Liver (tissue), 9 donors: ENCODE measurements around the gene ACD. TPM values are rescaled to one million over a fixed set of nuclear protein-coding genes. Genes with fewer than 3 reads are reported as not detected.
A peak's percentile ranks its signal among the peaks of the same experiment; 100 is the strongest.

Experiments
- DNase-seq: peaks from one replicate; pipeline ENCODE4 v3.0.0-alpha.2; 2017; ENCODE audit warnings: low spot score
- H3K27ac ChIP-seq, 2 donors: one replicate each; pipeline ENCODE4 v1.7.0; 2013; ENCODE audit warnings: inconsistent platforms in 2 of 2, low read length in 2 of 2, control low read depth in 1 of 2, low read depth in 1 of 2, mild to moderate bottlenecking in 1 of 2
- H3K27me3 ChIP-seq, 4 donors: one replicate each; pipeline versions ENCODE4 v1.6.1 to v1.7.0; 2013; ENCODE audit warnings: low read length in 3 of 4, inconsistent platforms in 1 of 4, mild to moderate bottlenecking in 1 of 4, moderate library complexity in 1 of 4; ENCODE audit not compliant: control insufficient read depth in 4 of 4, insufficient read depth in 4 of 4
- H3K36me3 ChIP-seq, 4 donors: one replicate each; pipeline versions ENCODE4 v1.6.1 to v1.7.0; 2013; ENCODE audit warnings: low read length in 3 of 4, mild to moderate bottlenecking in 3 of 4, low read depth in 1 of 4, moderate library complexity in 1 of 4; ENCODE audit not compliant: control insufficient read depth in 4 of 4, insufficient read depth in 3 of 4
- H3K4me1 ChIP-seq, 4 donors: one replicate each; pipeline versions ENCODE4 v1.6.1 to v1.7.0; 2013; ENCODE audit warnings: low read length in 3 of 4, mild to moderate bottlenecking in 3 of 4, moderate library complexity in 1 of 4; ENCODE audit not compliant: control insufficient read depth in 4 of 4, insufficient read depth in 4 of 4
- H3K4me3 ChIP-seq, 3 donors: one replicate each; pipeline versions ENCODE4 v1.6.1 to v1.7.0; 2013; ENCODE audit warnings: low read length in 3 of 3, control low read depth in 1 of 3, low read depth in 1 of 3, mild to moderate bottlenecking in 1 of 3
- H3K9ac ChIP-seq, 2 donors: one replicate each; pipeline ENCODE4 v1.7.0; 2013; ENCODE audit warnings: low read length in 2 of 2, mild to moderate bottlenecking in 2 of 2, moderate library complexity in 2 of 2, control low read depth in 1 of 2, low read depth in 1 of 2
- H3K9me3 ChIP-seq, 4 donors: one replicate each; pipeline versions ENCODE4 v1.6.1 to v1.7.0; 2013; ENCODE audit warnings: low read length in 3 of 4; ENCODE audit not compliant: control insufficient read depth in 4 of 4
- CTCF ChIP-seq: fragments of 150-350 bp; IDR thresholded peaks from 2 replicates; pipeline ENCODE4 v1.5.1; 2017; ENCODE audit warnings: improper control_type of control experiment, low read depth, low read length; ENCODE audit not compliant: missing input control
- EGR1 ChIP-seq, 2 donors: IDR thresholded peaks; 2 replicates each; pipeline ENCODE4 v1.6.1; 2016 to 2018; ENCODE audit warnings: antibody characterized with exemption in 2 of 2, low read depth in 2 of 2
- FOXA1 ChIP-seq: IDR thresholded peaks from 2 replicates; pipeline ENCODE4 v1.6.1; 2016; ENCODE audit warnings: antibody characterized with exemption
- FOXA2 ChIP-seq: IDR thresholded peaks from 2 replicates; pipeline ENCODE4 v1.6.1; 2016; ENCODE audit warnings: antibody characterized with exemption
- GABPA ChIP-seq, 2 donors: IDR thresholded peaks in 1 of 2; conservative IDR thresholded peaks in 1 of 2; 2 replicates each; pipeline ENCODE4 v1.6.1; 2016; ENCODE audit warnings: antibody characterized with exemption in 2 of 2, mild to moderate bottlenecking in 1 of 2, moderate library complexity in 1 of 2
- HNF4A ChIP-seq, 2 donors: conservative IDR thresholded peaks; 2 replicates each; pipeline ENCODE4 v1.6.1; 2016; ENCODE audit warnings: antibody characterized with exemption in 2 of 2, mild to moderate bottlenecking in 2 of 2
- HNF4G ChIP-seq: IDR thresholded peaks from 2 replicates; pipeline ENCODE4 v1.6.1; 2016; ENCODE audit warnings: antibody characterized with exemption
- JUND ChIP-seq, 2 donors: IDR thresholded peaks; 2 replicates each; pipeline ENCODE4 v1.6.1; 2016; ENCODE audit warnings: antibody characterized with exemption in 2 of 2
- NR2F2 ChIP-seq: IDR thresholded peaks from 2 replicates; pipeline ENCODE4 v1.6.1; 2016; ENCODE audit warnings: antibody characterized with exemption
- RAD21 ChIP-seq, 2 donors: IDR thresholded peaks; 2 replicates each; pipeline ENCODE4 v1.6.1; 2016; ENCODE audit warnings: antibody characterized with exemption in 2 of 2, mild to moderate bottlenecking in 2 of 2
- RXRA ChIP-seq, 2 donors: IDR thresholded peaks; 2 replicates each; pipeline ENCODE4 v1.6.1; 2017 to 2018; ENCODE audit warnings: antibody characterized with exemption in 2 of 2, mild to moderate bottlenecking in 1 of 2
- SP1 ChIP-seq: IDR thresholded peaks from 2 replicates; pipeline ENCODE4 v1.6.1; 2018; ENCODE audit warnings: antibody characterized with exemption, mild to moderate bottlenecking
- TAF1 ChIP-seq: conservative IDR thresholded peaks from 2 replicates; pipeline ENCODE4 v1.6.1; 2016; ENCODE audit warnings: antibody characterized with exemption, mild to moderate bottlenecking
- YY1 ChIP-seq: IDR thresholded peaks from 2 replicates; pipeline ENCODE4 v1.6.1; 2016; ENCODE audit warnings: antibody characterized with exemption, mild to moderate bottlenecking
- WGBS: extraction: QIAGEN DNeasy Blood & Tissue Kit; methylation state at CpG from one replicate; pipeline ENCODE4 v1.1.7; 2013; 5-methylcytosine and 5-hydroxymethylcytosine counted together
- polyA plus RNA-seq, 2 donors: library from polyadenylated mRNA; stranded (reverse) in 1 of 2; unstranded in 1 of 2; fragments of 200-250 nt in 1 of 2; fragments of >200 nt in 1 of 2; fragmentation: Nextera tagmentation in 1 of 2; extraction: Ambion mirVana in 1 of 2; gene quantifications; one replicate each; pipeline versions ENCODE4 v1.2.1 to v1.2.3, GENCODE V29; 2013 to 2015
- total RNA-seq, 2 donors: library from RNA; depleted of rRNA; stranded (reverse); fragments of >200 nt; gene quantifications; one replicate each; pipeline ENCODE4 v1.2.3, GENCODE V29; 2014
- TF ChIP-seq, protein P1 (sequence below): IDR thresholded peaks from 2 replicates; pipeline ENCODE4 v1.6.1; 2016; ENCODE audit warnings: antibody characterized with exemption
- TF ChIP-seq, protein P2 (sequence below): IDR thresholded peaks from 2 replicates; pipeline ENCODE4 v1.6.1; 2016; ENCODE audit warnings: antibody characterized with exemption
- TF ChIP-seq, protein P3 (sequence below): IDR thresholded peaks from 2 replicates; pipeline ENCODE4 v1.6.1; 2016; ENCODE audit warnings: antibody characterized with exemption
- TF ChIP-seq, protein P4 (sequence below): IDR thresholded peaks from 2 replicates; pipeline ENCODE4 v1.6.1; 2016; ENCODE audit warnings: antibody characterized with exemption, mild to moderate bottlenecking
- donor health status: healthy.
- donor health status: healthy.
- donor health status: healthy.
- donor health status: healthy.
- donor health status: healthy.

ACD gene
- total and polyA plus RNA-seq, 4 donors = 4.3 to 5.6 (median 5.1) TPM

- H3K9me3 ChIP-seq = no peaks in the 10 kb centered on the region
- peak overlapping the region; percentile 52 to 73 for H3K27ac ChIP-seq
- peaks cover 17 to 55% (median 47%) of the 10 kb centered on the region in 4 donors for H3K4me1 ChIP-seq
- H3K9ac ChIP-seq = no peak overlapping the region
- peaks cover 0 to 2% (median under 1%) of the 10 kb centered on the region in 4 donors for H3K36me3 ChIP-seq
- H3K4me3 ChIP-seq = no peak overlapping the region
- DNase-seq = no peak
- no peaks in the 10 kb centered on the region for H3K27me3 ChIP-seq
- WGBS = 64% methylated on average over 8 of the region's 8 CpGs
- TF ChIP-seq RXRA (IDR thresholded peaks at IDR 0.05) (peak; percentile 41 to 56), YY1 (no peak), NR2F2 (no peak), EGR1 (IDR thresholded peaks at IDR 0.05; ENCODE audit: low read depth in 2 of 2) (no peak), FOXA2 (no peak), HNF4G (no peak), FOXA1 (no peak), TAF1 (no peak), JUND (IDR thresholded peaks at IDR 0.05) (no peak), CTCF (no peak), RAD21 (IDR thresholded peaks at IDR 0.05) (no peak), SP1 (peak; percentile 28), GABPA (IDR thresholded peaks at IDR 0.05 in 1 of 2, conservative IDR thresholded peaks at IDR 0.05 in 1 of 2) (no peak), HNF4A (conservative IDR thresholded peaks at IDR 0.05) (peak; percentile 68 to 70)
- TF ChIP-seq, protein P1, sequence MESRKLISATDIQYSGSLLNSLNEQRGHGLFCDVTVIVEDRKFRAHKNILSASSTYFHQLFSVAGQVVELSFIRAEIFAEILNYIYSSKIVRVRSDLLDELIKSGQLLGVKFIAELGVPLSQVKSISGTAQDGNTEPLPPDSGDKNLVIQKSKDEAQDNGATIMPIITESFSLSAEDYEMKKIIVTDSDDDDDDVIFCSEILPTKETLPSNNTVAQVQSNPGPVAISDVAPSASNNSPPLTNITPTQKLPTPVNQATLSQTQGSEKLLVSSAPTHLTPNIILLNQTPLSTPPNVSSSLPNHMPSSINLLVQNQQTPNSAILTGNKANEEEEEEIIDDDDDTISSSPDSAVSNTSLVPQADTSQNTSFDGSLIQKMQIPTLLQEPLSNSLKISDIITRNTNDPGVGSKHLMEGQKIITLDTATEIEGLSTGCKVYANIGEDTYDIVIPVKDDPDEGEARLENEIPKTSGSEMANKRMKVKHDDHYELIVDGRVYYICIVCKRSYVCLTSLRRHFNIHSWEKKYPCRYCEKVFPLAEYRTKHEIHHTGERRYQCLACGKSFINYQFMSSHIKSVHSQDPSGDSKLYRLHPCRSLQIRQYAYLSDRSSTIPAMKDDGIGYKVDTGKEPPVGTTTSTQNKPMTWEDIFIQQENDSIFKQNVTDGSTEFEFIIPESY = no peak
- TF ChIP-seq, protein P2, sequence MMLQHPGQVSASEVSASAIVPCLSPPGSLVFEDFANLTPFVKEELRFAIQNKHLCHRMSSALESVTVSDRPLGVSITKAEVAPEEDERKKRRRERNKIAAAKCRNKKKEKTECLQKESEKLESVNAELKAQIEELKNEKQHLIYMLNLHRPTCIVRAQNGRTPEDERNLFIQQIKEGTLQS = no peak
- TF ChIP-seq, protein P3, sequence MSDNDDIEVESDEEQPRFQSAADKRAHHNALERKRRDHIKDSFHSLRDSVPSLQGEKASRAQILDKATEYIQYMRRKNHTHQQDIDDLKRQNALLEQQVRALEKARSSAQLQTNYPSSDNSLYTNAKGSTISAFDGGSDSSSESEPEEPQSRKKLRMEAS = no peak
- TF ChIP-seq, protein P4, sequence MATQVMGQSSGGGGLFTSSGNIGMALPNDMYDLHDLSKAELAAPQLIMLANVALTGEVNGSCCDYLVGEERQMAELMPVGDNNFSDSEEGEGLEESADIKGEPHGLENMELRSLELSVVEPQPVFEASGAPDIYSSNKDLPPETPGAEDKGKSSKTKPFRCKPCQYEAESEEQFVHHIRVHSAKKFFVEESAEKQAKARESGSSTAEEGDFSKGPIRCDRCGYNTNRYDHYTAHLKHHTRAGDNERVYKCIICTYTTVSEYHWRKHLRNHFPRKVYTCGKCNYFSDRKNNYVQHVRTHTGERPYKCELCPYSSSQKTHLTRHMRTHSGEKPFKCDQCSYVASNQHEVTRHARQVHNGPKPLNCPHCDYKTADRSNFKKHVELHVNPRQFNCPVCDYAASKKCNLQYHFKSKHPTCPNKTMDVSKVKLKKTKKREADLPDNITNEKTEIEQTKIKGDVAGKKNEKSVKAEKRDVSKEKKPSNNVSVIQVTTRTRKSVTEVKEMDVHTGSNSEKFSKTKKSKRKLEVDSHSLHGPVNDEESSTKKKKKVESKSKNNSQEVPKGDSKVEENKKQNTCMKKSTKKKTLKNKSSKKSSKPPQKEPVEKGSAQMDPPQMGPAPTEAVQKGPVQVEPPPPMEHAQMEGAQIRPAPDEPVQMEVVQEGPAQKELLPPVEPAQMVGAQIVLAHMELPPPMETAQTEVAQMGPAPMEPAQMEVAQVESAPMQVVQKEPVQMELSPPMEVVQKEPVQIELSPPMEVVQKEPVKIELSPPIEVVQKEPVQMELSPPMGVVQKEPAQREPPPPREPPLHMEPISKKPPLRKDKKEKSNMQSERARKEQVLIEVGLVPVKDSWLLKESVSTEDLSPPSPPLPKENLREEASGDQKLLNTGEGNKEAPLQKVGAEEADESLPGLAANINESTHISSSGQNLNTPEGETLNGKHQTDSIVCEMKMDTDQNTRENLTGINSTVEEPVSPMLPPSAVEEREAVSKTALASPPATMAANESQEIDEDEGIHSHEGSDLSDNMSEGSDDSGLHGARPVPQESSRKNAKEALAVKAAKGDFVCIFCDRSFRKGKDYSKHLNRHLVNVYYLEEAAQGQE = no peak
These were observed 16.9 kb upstream of the ACD start for GRCh38 chr16:67676939-67677338.
